K562 (cell line): ENCODE results near the gene DGKZ. TPM values are rescaled to one million over a fixed set of nuclear protein-coding genes. Genes with fewer than 3 reads are reported as not detected.
A peak's percentile ranks its signal among the peaks of the same experiment; 100 is the strongest.

Experiments
- ATAC-seq: fragments of 200-7000 bp; cut with Tn5 transposase; 3 replicates; pipeline ENCODE4 v1.9.1; 2020; ENCODE audit warnings: moderate library complexity
- BruUV-seq: library from RNA; stranded (reverse); fragments of 400-500 nt; replicated peaks from 2 replicates; lab custom pipeline; 2021; lab: Mats Ljungman, UMichigan
- CTCF ChIA-PET: fragments of 300-600 bp; formaldehyde crosslinking; extraction: SDS; loops from one replicate; lab custom pipeline; 2021; ENCODE audit warnings: low intra/inter-chr PET ratio; lab: Yijun Ruan, JAX
- POLR2A ChIA-PET: fragments of 300-600, 350-650 bp; sonication (Branson Sonifier 250); formaldehyde crosslinking; extraction: SDS; loops from one replicate; lab custom pipeline; 2021; ENCODE audit warnings: antibody characterized with exemption, inconsistent platforms; lab: Yijun Ruan, JAX
- DNase-seq, 4 experiments: peaks; one replicate each; pipeline versions ENCODE4 v3.0.0 to v3.0.0-alpha.2; 2011 to 2018; ENCODE audit warnings: low spot score in 3 of 4, mixed read lengths in 3 of 4; ENCODE audit errors: extremely low read depth in 1 of 4
- FAIRE-seq: peaks from 2 replicates; lab custom pipeline; 2011; peaks lifted over from hg19 to GRCh38; lab: Jason Lieb, UNC
- H2AFZ ChIP-seq: 2 replicates; pipeline ENCODE4 v1.6.0; 2011; ENCODE audit warnings: low read depth, low read length, control low read depth, inconsistent platforms
- H3K27ac ChIP-seq: fragments of 200-600 bp; 3 replicates; pipeline ENCODE4 v1.8.0; 2011; ENCODE audit warnings: low read depth, mild to moderate bottlenecking, control low read depth, inconsistent platforms, low read length, moderate library complexity, mixed read lengths; ENCODE audit errors: extremely low read depth
- H3K27me3 ChIP-seq, 2 experiments: fragments of 300-600 bp in 1 of 2; 2 replicates in 1 of 2; 3 replicates in 1 of 2; pipeline versions ENCODE4 v1.6.0 to v1.8.0; 2011; ENCODE audit warnings: inconsistent platforms in 2 of 2, low read length in 2 of 2, mild to moderate bottlenecking in 1 of 2, mixed read lengths in 1 of 2, moderate library complexity in 1 of 2; ENCODE audit not compliant: control insufficient read depth in 2 of 2, insufficient read depth in 2 of 2
- H3K36me3 ChIP-seq: fragments of 300-600 bp; 3 replicates; pipeline ENCODE4 v1.8.0; 2011; ENCODE audit warnings: mild to moderate bottlenecking, low read length, inconsistent platforms; ENCODE audit not compliant: control insufficient read depth, insufficient read depth
- H3K4me1 ChIP-seq, 2 experiments: fragments of 200-600 bp in 1 of 2; replicated peaks in 1 of 2; 2 replicates in 1 of 2; 3 replicates in 1 of 2; pipeline versions ENCODE4 v1.5.1 to v1.8.0; 2011; ENCODE audit warnings: inconsistent platforms in 2 of 2, low read length in 2 of 2, mild to moderate bottlenecking in 1 of 2, mixed read lengths in 1 of 2, moderate library complexity in 1 of 2; ENCODE audit not compliant: control insufficient read depth in 2 of 2, insufficient read depth in 2 of 2
- H3K4me2 ChIP-seq: 2 replicates; pipeline ENCODE4 v1.6.1; 2011; ENCODE audit warnings: low read length, control low read depth, inconsistent platforms, mixed read lengths; ENCODE audit not compliant: insufficient read depth
- H3K4me3 ChIP-seq: fragments of 200-600 bp; sonication (generic), shearing (Covaris generic); 2 replicates; pipeline ENCODE4 v1.5.1; 2016; ENCODE audit warnings: control low read depth, inconsistent platforms
- H3K79me2 ChIP-seq: fragments of 200-600 bp; 3 replicates; pipeline ENCODE4 v1.8.0; 2011; ENCODE audit warnings: low read length, inconsistent platforms; ENCODE audit not compliant: control insufficient read depth, insufficient read depth
- H3K9ac ChIP-seq, 2 experiments: 2 replicates each; pipeline versions ENCODE4 v1.6.0 to v1.6.1; 2011; ENCODE audit warnings: low read depth in 2 of 2, low read length in 2 of 2, control low read depth in 1 of 2, inconsistent platforms in 1 of 2, mild to moderate bottlenecking in 1 of 2, mixed read lengths in 1 of 2; ENCODE audit not compliant: insufficient read depth in 1 of 2
- H3K9me1 ChIP-seq: one replicate; pipeline ENCODE4 v1.6.0; 2011; ENCODE audit warnings: inconsistent platforms, mild to moderate bottlenecking, low read length, moderate library complexity; ENCODE audit not compliant: control insufficient read depth, insufficient read depth
- H3K9me3 ChIP-seq: replicated peaks from 2 replicates; pipeline ENCODE4 v1.5.1; 2011; ENCODE audit warnings: low read depth, low read length, inconsistent platforms; ENCODE audit not compliant: control insufficient read depth, insufficient read depth
- H4K20me1 ChIP-seq: replicated peaks from 2 replicates; pipeline ENCODE4 v1.6.1; 2011; ENCODE audit warnings: low read length, inconsistent platforms, mixed read lengths; ENCODE audit not compliant: control insufficient read depth, insufficient read depth
- ATF7 ChIP-seq: fragments of 450-650 bp; IDR thresholded peaks from 2 replicates; pipeline ENCODE4 v1.7.1; 2014; ENCODE audit warnings: mild to moderate bottlenecking, moderate library complexity
- BHLHE40 ChIP-seq: IDR thresholded peaks from 2 replicates; pipeline ENCODE4 v1.6.1; 2011; ENCODE audit warnings: low read length, improper control_type of control experiment
- C11orf30 ChIP-seq: fragments of 450-650 bp; IDR thresholded peaks from 2 replicates; pipeline ENCODE4 v1.6.1; 2016; ENCODE audit warnings: low read depth, mild to moderate bottlenecking
- CBX3 ChIP-seq, 2 experiments: IDR thresholded peaks; 1 replicate in 1 of 2; 2 replicates in 1 of 2; pipeline ENCODE4 v1.6.1; 2012; ENCODE audit warnings: inconsistent platforms in 2 of 2, low read length in 2 of 2, borderline replicate concordance in 1 of 2, control low read depth in 1 of 2
- CCAR2 ChIP-seq: fragments of 200-400 bp; formaldehyde crosslinking; IDR thresholded peaks from 2 replicates; pipeline ENCODE4 v1.6.1; 2017; ENCODE audit warnings: mild to moderate bottlenecking, low read depth, low read length
- EP400 ChIP-seq: fragments of 450-650 bp; IDR thresholded peaks from 2 replicates; pipeline ENCODE4 v1.6.1; 2017; ENCODE audit warnings: antibody characterized with exemption, mild to moderate bottlenecking, moderate library complexity
- GABPB1 ChIP-seq: sonication (generic); formaldehyde crosslinking; IDR thresholded peaks from 2 replicates; pipeline ENCODE4 v1.8.0; 2022; ENCODE audit warnings: mild to moderate bottlenecking, missing genetic modification reagents
- HIVEP1 ChIP-seq: fragments of 250-450 bp; sonication (Bioruptor Pico); IDR thresholded peaks from 2 replicates; pipeline ENCODE4 v1.4.0; 2020; ENCODE audit warnings: mild to moderate bottlenecking
- JUN ChIP-seq, 2 experiments: sonication (generic) in 1 of 2; formaldehyde crosslinking in 1 of 2; IDR thresholded peaks; 2 replicates each; pipeline versions ENCODE4 v1.6.1 to v1.8.0; 2012 to 2022; ENCODE audit warnings: borderline replicate concordance in 2 of 2, mild to moderate bottlenecking in 2 of 2, improper control_type of control experiment in 1 of 2, low read depth in 1 of 2, low read length in 1 of 2, missing genetic modification reagents in 1 of 2
- MIER1 ChIP-seq: fragments of 450-650 bp; IDR thresholded peaks from 2 replicates; pipeline ENCODE4 v1.6.1; 2016; ENCODE audit warnings: antibody characterized with exemption, mild to moderate bottlenecking, low read depth
- NR2F6 ChIP-seq: fragments of 450-650 bp; formaldehyde crosslinking; IDR thresholded peaks from 2 replicates; pipeline ENCODE4 v1.4.0; 2020; ENCODE audit warnings: mild to moderate bottlenecking
- POLR2A ChIP-seq: fragments of 450-650 bp; conservative IDR thresholded peaks from 2 replicates; pipeline ENCODE4 v1.6.1; 2016
- POLR2G ChIP-seq: fragments of 200-400 bp; formaldehyde crosslinking; IDR thresholded peaks from 2 replicates; pipeline ENCODE4 v1.6.1; 2017; ENCODE audit warnings: low read depth, mild to moderate bottlenecking, antibody characterized with exemption, low read length, moderate library complexity
- SMARCE1 ChIP-seq: fragments of 450-650 bp; IDR thresholded peaks from 2 replicates; pipeline ENCODE4 v1.7.1; 2016; ENCODE audit warnings: mild to moderate bottlenecking
- THAP7 ChIP-seq: fragments of 250-450 bp; sonication (Bioruptor Pico); IDR thresholded peaks from 2 replicates; pipeline ENCODE4 v1.5.0; 2021
- ZEB2 ChIP-seq: fragments of 450-650 bp; IDR thresholded peaks from 2 replicates; pipeline ENCODE4 v1.6.1; 2016
- ZNF12 ChIP-seq: sonication (generic); formaldehyde crosslinking; IDR thresholded peaks from 2 replicates; pipeline ENCODE4 v1.4.0; 2020; ENCODE audit warnings: mild to moderate bottlenecking, missing genetic modification reagents
- ZNF445 ChIP-seq: fragments of 250-450 bp; sonication (Bioruptor Pico); IDR thresholded peaks from 2 replicates; pipeline ENCODE4 v1.4.0; 2020; ENCODE audit warnings: low read depth, mild to moderate bottlenecking, moderate library complexity
- ZNF583 ChIP-seq: fragments of 250-450 bp; sonication (Bioruptor Pico); IDR thresholded peaks from 2 replicates; pipeline ENCODE4 v1.4.0; 2020
- ZNF75A ChIP-seq: fragments of 450-650 bp; formaldehyde crosslinking; IDR thresholded peaks from 2 replicates; pipeline ENCODE4 v1.4.0; 2020; ENCODE audit warnings: mild to moderate bottlenecking
- ZNF780A ChIP-seq: fragments of 250-450 bp; sonication (Bioruptor Pico); IDR thresholded peaks from 2 replicates; pipeline ENCODE4 v1.5.0; 2021; ENCODE audit warnings: mild to moderate bottlenecking
- WGBS: fragments of 100-300 bp; shearing (Covaris generic); methylation state at CpG from one replicate; pipeline ENCODE4 v1.1.6; 2016; ENCODE audit warnings: low coverage, mixed read lengths; ENCODE audit not compliant: insufficient coverage; ENCODE audit errors: missing lambda C conversion rate; 5-methylcytosine and 5-hydroxymethylcytosine counted together
- in situ Hi-C: fragments of 300-500 bp; cut with MboI; formaldehyde crosslinking; loops from 4 replicates; pipeline ENCODE4 v1.15.0; 2018; ENCODE audit warnings: inconsistent platforms, mixed read lengths
- intact Hi-C: fragments of 100-400 bp; cut with micrococcal nuclease; formaldehyde crosslinking; loops from 2 replicates; pipeline ENCODE4 v1.14.2; 2022
- polyA plus RNA-seq, 8 experiments: library from polyadenylated mRNA; depleted of rRNA in 4 of 8; stranded (reverse) in 5 of 8; unstranded in 3 of 8; fragments of >200 nt; fragmentation: Nextera tagmentation in 2 of 8; fragmentation: Illumina TruSeq in 1 of 8; extraction: Ambion mirVana in 2 of 8; extraction: Trizol in 1 of 8; gene quantifications; 2 replicates each; pipeline versions ENCODE4 v1.2.1 to v1.2.3, GENCODE V29; 2011 to 2014; ENCODE audit warnings: inconsistent platforms in 1 of 8, missing spikeins in 1 of 8
- total RNA-seq, 7 experiments: library from RNA; depleted of rRNA in 6 of 7; stranded (reverse); fragments of >200 nt in 6 of 7; fragmentation: Illumina TruSeq in 2 of 7; extraction: Trizol in 2 of 7; gene quantifications; 2 replicates each; pipeline versions ENCODE4 v1.2.1 to v1.2.3, GENCODE V29; 2011 to 2021; ENCODE audit warnings: low replicate concordance in 1 of 7
- TF ChIP-seq, protein P1 (sequence below), 2 experiments: fragments of 150-350 bp in 1 of 2; IDR thresholded peaks; 2 replicates each; pipeline ENCODE4 v1.6.1; 2012 to 2016; ENCODE audit warnings: low read depth in 2 of 2, low read length in 2 of 2, mild to moderate bottlenecking in 1 of 2, moderate library complexity in 1 of 2

The DGKZ gene
- total and polyA plus RNA-seq, 9 of the 15 experiments (the other 6 are each of a cell fraction or from before 2014, with no cell fraction given), result 0.51 to 100 (median 44.2) TPM

GRCh38 chr11:46309814-46310259 lies 37.4 kb upstream of the DGKZ start:
- H3K4me3 ChIP-seq, result no peak overlapping the region
- peak overlapping the region; percentile 14; the same call in 1 of the 2 replicates for H3K4me2 ChIP-seq
- H3K9ac ChIP-seq, result peak overlapping the region; percentile 36 to 85
- BruUV-seq, result no TSS peak
- ChIA-PET POLR2A (interaction anchor here (0.6 to 1.3 kb wide), 3 partner anchors 46 to 544 kb away, joined by 3 to 4 read pairs (median 3); no protein-coding TSS in a partner anchor), CTCF (interaction anchor here (1.3 to 2.6 kb wide), 3 partner anchors 62 to 73 kb away, joined by 3 to 20 read pairs (median 19); no protein-coding TSS in a partner anchor)
- intact Hi-C loops (no loop called here), in situ Hi-C loops (loop anchor here (5.0 to 10.0 kb wide), 2 partner anchors 65 to 173 kb away; no protein-coding TSS in a partner anchor)
- no peaks in the 10 kb centered on the region for H3K79me2 ChIP-seq
- DNase-seq, result peak; percentile 77 to 88 (median 83)
- H3K27me3 ChIP-seq, result no peaks in the 10 kb centered on the region
- peak; percentile 90 for FAIRE-seq
- peak overlapping the region; percentile 64 for H2AFZ ChIP-seq
- H3K27ac ChIP-seq, result peak overlapping the region; percentile 75
- ATAC-seq, result peak; percentile 88
- H3K9me3 ChIP-seq, result no peaks in the 10 kb centered on the region
- H3K9me1 ChIP-seq, result no peaks in the 10 kb centered on the region
- H4K20me1 ChIP-seq, result no peaks in the 10 kb centered on the region
- peaks cover 25% of the 10 kb centered on the region; the same call in 2 of the 3 replicates for H3K36me3 ChIP-seq
- 12% methylated on average over 4 of the region's 4 CpGs for WGBS
- peaks cover 16 to 37% of the 10 kb centered on the region in 2 experiments for H3K4me1 ChIP-seq
- no peak for TF ChIP-seq ZNF780A (CRISPR knock-in tag)
- 0 out of 2 replicates have a peak, but pooled peaks have one; percentile 18 for TF ChIP-seq POLR2A
- 0 out of 2 replicates have a peak, but pooled peaks have one; percentile 22 for TF ChIP-seq JUN (IDR thresholded peaks at IDR 0.05; ENCODE audit: borderline replicate concordance, low read depth, low read length)
- no peak for TF ChIP-seq JUN (CRISPR knock-in tag; IDR thresholded peaks at IDR 0.05; ENCODE audit: borderline replicate concordance)
- TF ChIP-seq ATF7, result 0 out of 2 replicates have a peak, but pooled peaks have one; percentile 41
- TF ChIP-seq GABPB1 (CRISPR knock-in tag), result no peak
- TF ChIP-seq ZNF75A, result no peak
- peak; percentile 42 for TF ChIP-seq SMARCE1
- TF ChIP-seq, protein P1, sequence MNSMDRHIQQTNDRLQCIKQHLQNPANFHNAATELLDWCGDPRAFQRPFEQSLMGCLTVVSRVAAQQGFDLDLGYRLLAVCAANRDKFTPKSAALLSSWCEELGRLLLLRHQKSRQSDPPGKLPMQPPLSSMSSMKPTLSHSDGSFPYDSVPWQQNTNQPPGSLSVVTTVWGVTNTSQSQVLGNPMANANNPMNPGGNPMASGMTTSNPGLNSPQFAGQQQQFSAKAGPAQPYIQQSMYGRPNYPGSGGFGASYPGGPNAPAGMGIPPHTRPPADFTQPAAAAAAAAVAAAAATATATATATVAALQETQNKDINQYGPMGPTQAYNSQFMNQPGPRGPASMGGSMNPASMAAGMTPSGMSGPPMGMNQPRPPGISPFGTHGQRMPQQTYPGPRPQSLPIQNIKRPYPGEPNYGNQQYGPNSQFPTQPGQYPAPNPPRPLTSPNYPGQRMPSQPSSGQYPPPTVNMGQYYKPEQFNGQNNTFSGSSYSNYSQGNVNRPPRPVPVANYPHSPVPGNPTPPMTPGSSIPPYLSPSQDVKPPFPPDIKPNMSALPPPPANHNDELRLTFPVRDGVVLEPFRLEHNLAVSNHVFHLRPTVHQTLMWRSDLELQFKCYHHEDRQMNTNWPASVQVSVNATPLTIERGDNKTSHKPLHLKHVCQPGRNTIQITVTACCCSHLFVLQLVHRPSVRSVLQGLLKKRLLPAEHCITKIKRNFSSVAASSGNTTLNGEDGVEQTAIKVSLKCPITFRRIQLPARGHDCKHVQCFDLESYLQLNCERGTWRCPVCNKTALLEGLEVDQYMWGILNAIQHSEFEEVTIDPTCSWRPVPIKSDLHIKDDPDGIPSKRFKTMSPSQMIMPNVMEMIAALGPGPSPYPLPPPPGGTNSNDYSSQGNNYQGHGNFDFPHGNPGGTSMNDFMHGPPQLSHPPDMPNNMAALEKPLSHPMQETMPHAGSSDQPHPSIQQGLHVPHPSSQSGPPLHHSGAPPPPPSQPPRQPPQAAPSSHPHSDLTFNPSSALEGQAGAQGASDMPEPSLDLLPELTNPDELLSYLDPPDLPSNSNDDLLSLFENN (IDR thresholded peaks at IDR 0.05; ENCODE audit: low read depth in 2 of 2, low read length in 2 of 2), result no peak
- TF ChIP-seq MIER1, result no peak
- no peak for TF ChIP-seq POLR2G
- no peak for TF ChIP-seq BHLHE40
- TF ChIP-seq ZEB2, result peak; percentile 63
- TF ChIP-seq ZNF445 (CRISPR knock-in tag), result no peak
- no peak for TF ChIP-seq NR2F6 (CRISPR knock-in tag)
- no peak for TF ChIP-seq HIVEP1 (CRISPR knock-in tag)
- peak; percentile 39; the same call in 1 of the 2 replicates for TF ChIP-seq ZNF583
- peak; percentile 80 for TF ChIP-seq C11orf30
- no peak for TF ChIP-seq ZNF12 (CRISPR knock-in tag)
- no peak for TF ChIP-seq THAP7 (CRISPR knock-in tag)
- TF ChIP-seq CBX3 (IDR thresholded peaks at IDR 0.05; ENCODE audit: borderline replicate concordance in 1 of 2, low read length in 2 of 2), result no peak
- no peak for TF ChIP-seq EP400
- TF ChIP-seq CCAR2, result no peak
